Measurements from ENCODE around the gene PDE4A.
"Not testable (repeated sequence)": the region's sequence is repeated elsewhere in the genome, so short reads cannot be mapped to it uniquely, and the experiment has no call there.

GRCh38 chr19:10377140-10377640 is 43.1 kb upstream of the PDE4A start:
- TF ChIP-seq RAD21 (IDR thresholded peaks at IDR 0.05); CTCF (IDR thresholded peaks at IDR 0.05; ENCODE audit: low read depth, low read length, missing input control); REST (IDR thresholded peaks at IDR 0.05); GABPA (IDR thresholded peaks at IDR 0.05 in 1 of 2, conservative IDR thresholded peaks at IDR 0.05 in 1 of 2): not testable (repeated sequence)
